HG03457 (cell line): ENCODE results near the gene FOXO3.

ENCODE experiments used
- ATAC-seq: cut with Tn5 transposase; IDR thresholded peaks from one replicate; pipeline ENCODE4 v1.9.1; 2021; ENCODE audit warnings: moderate number of reproducible peaks; ENCODE audit not compliant: unreplicated experiment

Gene FOXO3

DNA sequence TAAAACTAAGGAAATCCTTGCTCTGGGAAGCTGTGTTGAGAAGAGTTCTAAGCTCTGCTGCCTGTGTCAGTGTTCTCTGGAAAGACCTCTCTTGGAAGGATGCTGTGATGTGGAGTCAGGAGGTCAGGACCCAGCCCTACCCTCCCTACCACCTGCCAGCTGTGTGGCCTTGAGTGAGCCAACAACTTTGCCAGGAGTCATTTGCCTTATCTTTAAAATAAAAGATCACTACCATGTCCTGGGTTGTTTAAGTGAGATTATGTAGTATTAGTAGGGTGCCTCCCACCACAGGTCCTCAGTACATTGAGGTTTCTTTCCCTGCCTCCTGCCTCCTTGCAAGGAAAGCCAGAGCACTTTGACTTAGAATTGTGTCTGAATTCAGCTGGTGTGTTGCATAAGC lies 64.9 kb downstream of the FOXO3 start:
- no peak for ATAC-seq

DNA sequence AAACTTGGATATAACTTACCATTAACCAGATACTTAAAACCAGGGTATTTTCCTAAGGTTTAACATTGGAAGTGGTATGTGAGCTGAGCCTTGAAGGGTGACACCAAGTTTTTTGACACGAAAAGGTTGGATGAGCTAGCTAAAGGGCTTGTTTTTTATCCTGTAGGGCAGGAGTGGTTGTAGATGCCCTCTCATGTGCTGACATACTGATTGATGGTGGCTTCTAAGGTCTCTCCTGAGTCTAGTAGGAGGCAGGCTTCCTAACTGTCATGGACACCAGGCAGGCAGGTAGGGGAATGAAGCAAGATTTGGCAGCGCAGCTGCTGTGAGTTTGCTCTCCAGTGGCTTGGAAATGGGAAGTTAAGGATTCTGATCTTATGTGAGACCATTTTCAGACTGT lies 66.1 kb downstream of the FOXO3 start:
- ATAC-seq = no peak

DNA sequence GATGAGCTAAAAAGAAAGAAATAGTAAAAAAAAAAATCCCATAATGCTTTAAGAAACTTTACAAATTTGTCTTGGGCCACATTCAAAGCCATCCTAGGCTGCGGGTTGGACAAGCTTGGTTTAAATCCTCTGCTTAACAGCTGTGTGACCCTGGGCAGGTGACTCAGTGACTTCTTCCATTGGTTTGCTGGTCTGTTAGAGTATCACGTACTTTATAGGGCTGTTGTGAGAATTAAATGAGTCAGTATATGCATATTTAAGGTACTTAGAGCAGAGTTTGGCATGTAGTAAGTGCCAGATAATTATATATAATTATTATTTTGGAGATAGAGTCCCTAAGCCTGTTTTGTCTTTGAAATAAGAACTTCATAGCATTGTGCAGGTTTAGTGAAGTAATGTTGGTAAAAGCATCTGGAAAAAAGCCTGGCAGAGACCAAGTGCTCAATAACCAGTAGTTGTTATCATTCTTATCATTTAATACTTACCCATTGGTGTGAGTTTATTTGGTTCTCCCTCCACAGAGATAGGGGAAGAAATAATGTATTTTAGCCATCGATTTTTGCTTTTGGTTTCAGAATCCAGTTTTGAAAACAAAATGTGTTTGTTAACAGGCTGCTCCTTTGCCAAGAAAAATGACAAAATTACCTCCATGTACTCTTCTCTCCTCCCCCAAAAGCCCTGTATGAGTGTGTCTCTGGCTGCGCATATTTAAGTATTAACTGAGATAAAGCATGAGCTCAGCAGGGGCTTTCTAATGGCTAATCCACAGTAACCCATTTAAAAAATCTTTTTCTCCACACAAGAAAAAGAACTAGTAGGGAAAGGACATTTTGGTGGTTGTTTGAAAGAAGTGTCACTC lies 67.2 kb downstream of the FOXO3 start:
- ATAC-seq = no peak

DNA sequence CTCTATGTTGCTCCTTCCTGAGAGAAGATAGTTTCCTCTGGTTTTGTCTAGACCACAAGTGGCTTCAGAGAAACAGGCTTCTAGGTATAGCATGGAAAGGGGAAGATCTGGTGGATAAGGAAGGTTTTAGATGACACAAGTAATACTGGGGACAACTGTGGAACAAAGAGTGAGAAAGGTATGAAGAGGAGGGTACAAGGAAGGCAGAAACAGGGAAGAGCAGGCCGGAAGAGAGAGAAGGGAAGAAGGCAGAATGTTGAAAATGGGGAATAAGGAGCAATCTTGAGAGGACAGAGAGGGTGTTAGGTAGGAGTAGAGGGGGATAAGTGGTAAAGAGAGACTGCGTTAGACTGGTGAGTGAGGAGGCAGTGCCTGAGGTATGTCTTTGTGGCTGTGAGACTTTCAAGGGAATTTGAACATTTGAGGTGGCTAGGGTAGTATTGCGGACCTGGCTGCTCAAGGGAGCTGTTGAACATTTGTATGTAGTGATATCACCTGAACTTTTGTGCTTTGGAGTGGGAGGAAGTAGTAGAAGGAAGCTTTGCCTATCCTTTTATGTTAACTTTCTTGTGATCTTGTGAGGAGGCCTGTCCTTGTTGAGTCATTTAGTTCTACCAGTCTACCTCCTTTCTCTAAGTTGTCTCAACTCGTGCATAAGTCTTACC lies 69.5 kb downstream of the FOXO3 start:
- no peak for ATAC-seq

DNA sequence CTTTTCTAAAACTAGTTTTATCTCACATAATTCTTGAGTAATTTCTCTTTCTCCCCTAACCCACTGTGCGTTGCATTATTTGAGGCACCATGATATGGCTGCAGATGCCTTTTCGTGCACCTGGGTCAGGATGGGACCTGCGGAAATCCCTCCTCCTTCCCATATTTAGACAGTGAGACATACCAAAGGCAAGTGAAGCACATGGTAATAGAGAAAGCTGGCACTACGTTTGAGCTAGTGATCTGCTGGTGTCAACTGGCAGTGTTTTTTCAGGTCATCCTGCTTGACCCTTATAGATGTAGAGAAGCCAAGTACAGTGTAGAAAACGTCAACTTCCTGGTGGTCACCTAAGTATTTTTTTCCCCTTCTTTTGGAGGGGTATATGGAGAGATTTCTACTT lies 71.7 kb downstream of the FOXO3 start:
- ATAC-seq = no peak

DNA sequence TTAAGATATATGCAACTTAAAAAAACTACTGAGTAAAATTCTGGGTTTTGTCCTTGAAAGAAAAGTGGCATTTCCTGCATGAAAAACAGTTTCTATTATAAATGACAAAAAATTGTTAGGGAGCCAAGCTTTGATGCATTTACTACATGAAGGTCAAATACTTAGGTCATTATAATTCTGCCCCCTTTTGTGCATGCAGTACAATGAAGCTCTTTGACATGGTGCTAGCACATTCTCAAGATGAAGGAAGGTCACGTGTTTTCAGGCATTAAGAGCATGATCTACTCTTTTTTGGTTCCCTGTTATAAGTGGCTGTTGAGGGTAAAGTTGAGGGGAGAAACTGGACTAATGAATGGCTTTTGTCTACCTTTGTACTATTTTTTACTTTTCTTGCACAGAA lies 72.7 kb downstream of the FOXO3 start:
- no peak for ATAC-seq

DNA sequence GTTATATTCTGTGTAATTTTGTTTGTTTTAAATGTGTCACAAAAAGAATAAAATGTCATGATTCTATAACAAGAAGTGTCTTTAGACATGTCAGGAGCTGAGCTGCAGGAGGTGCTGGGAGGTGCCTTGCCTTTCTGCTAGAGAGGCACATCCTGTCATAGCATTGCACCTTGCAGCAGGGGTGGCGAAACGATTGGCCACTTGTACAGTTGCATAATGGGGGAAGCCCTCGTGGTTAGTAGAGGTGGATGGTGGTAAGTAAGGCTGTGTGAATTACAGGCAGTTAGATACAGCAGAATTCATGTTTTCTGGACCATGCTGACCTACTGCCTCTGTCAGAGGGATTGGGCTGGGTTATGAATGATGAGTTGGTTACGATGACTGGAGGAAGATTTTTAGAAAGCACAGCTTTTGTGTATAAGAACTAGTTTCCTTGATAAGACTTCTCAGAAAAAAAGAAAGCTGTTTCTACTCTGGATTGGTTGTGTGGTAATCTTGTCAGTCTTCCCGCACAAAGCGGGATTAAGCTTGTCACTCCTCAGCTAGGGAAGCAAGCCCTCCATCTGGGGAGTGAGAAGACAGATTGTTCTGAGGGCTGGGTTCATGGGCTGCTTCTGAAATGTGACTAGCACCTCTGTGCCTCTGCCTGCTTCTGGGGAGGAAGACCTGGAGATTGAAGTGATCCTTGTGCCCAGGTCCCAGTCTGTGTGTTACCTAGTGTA lies 74.9 kb downstream of the FOXO3 start:
- ATAC-seq = no peak

DNA sequence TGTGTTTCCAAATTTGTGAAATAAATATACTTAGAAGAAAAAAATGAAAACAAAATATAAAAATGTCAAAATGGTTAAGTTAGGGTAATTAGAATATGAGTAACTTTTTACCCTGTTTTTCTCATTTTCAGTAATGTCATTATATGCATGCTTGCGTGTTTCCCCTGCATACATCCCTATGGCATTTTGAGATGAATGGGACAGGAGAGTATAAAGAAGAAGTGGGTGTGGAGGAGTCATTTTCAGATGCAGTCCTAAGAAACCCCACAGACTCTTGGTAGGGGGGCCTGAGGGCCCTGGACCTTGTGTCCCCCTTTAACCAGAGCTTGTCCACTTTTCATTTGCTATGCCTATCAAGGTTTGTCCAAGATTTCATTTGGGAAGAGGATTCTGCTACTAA lies 77.2 kb downstream of the FOXO3 start:
- no peak for ATAC-seq

DNA sequence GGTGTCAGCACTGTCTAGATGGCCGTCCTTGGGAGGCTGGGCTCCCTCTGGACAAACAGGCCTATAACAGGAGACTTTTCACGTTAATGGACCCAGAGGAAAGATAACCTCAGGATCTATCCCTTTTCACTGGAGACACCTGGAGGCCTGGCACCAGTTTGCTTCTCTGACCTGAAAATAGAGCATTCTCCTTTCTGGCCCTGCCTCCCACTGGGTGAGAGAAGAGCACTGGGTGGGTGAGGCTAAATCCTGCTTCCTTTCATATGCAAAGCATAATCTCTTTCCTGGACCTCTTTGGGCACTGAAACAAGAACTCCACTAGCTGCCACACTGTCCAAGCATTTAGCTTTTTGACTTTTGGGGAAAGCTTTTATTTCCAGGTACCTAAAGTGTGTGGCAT lies 78.3 kb downstream of the FOXO3 start:
- no peak for ATAC-seq

DNA sequence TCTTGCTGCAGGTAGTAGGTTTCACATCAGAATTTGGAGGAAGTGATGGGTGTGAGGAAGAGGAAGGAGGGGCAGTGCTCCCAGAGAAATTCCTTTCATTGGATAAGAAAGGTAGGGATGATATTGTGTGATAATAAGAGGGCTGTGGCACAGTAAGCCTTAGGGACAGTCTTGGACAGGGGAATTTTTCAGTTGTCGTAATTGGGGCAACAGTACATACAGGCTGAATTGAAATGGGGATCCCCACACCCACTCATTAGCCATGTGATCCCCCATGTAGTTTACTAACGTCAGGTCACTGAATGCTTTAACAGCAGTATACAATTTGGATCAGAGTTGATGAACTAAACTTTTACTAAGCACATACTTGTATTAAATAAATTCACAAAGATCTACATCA lies 79.4 kb downstream of the FOXO3 start:
- no peak for ATAC-seq

DNA sequence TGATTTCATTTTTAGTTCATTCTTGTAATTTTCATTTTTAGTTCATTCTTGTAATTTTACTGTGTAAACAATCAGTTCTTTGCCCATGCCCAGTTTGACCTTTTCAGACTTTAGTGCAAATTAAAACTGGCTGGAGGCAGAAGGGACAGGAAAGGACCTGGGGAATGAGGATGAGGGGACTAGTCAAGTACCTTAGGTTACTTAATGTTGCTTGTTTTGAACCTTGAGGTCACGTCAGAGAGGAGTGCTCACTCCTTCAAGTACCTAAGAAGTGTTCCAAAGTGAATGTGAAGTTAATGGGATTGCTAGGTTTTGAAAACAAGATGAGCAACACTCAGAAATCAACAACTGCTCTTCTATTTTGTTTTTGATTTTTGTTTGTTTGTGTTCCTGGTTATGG lies 82.5 kb downstream of the FOXO3 start:
- no peak for ATAC-seq

DNA sequence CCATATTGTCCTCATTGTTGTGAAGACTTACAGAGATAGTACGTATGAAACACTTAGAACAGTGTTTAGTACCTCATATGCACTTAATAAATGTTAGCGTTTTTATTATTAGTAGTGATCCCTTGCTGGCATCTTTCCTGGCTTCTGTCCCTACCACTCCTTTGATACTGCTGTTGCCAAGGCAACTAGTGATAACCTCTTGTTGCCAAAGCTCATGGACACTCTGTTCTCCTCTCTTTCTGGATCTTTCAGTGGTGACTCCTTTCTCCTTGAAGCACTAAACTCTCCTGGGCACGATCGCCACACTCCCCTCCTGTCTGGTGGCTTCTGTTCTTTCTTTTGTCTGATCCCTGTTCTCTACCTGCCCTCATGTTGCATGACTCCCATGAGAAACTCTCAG lies 83.5 kb downstream of the FOXO3 start:
- no peak for ATAC-seq

DNA sequence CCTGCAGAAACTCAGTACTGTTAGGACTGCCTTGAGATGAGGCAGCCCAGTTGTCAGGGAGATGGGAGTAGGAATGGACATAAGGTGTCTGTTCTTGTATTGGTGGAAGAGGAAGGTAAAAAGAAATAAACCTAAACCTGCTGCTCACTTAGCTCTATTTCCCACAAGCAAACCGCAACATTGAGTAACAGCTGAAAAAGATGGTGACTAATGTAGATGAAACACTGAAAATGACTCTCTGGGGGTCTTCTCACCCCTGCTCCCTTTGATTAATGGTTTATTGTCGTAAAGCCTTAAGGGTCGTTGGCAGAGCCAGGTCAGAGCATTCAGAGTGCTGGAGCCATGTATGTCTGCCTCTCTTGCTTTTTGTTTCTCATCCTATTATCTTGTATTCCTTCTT lies 87.5 kb downstream of the FOXO3 start:
- ATAC-seq = no peak

DNA sequence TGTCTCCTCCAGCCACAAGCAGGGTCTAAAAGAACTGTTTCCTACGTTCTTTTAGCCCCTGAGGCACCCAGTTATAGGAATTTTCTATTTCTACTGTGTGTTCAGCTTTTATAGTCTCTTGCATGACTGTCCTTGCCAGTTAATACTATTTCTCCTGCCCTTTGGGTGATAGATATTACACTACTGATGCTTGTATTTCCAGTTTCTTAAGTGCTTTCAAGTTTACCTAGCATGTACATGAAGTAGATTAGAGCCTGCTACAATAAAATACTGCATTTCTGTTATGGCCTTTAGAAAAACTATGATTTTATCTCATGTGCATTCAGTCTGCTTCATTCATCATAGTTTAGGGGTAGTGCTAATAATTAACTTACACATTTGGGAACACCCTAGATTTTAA lies 89.6 kb downstream of the FOXO3 start:
- ATAC-seq = no peak

DNA sequence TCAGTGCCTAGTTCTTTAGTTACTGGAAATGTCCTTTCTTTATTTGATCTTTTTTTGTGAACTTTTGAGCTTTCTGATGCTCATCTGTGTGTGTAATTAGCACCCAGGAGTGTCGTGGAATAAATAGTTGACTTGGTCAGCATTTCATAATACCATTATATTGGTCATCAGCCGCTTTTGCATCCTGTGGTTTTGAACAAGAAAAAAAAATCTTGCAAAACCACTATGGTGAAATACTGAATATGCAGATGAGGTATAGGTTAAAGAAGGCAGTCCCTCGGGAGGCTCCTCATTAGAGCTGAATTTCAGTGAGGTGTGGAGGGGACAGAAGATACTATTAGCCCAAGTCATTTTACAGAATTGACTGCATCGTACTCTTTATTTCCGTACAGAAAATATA lies 90.1 kb downstream of the FOXO3 start:
- ATAC-seq = no peak

DNA sequence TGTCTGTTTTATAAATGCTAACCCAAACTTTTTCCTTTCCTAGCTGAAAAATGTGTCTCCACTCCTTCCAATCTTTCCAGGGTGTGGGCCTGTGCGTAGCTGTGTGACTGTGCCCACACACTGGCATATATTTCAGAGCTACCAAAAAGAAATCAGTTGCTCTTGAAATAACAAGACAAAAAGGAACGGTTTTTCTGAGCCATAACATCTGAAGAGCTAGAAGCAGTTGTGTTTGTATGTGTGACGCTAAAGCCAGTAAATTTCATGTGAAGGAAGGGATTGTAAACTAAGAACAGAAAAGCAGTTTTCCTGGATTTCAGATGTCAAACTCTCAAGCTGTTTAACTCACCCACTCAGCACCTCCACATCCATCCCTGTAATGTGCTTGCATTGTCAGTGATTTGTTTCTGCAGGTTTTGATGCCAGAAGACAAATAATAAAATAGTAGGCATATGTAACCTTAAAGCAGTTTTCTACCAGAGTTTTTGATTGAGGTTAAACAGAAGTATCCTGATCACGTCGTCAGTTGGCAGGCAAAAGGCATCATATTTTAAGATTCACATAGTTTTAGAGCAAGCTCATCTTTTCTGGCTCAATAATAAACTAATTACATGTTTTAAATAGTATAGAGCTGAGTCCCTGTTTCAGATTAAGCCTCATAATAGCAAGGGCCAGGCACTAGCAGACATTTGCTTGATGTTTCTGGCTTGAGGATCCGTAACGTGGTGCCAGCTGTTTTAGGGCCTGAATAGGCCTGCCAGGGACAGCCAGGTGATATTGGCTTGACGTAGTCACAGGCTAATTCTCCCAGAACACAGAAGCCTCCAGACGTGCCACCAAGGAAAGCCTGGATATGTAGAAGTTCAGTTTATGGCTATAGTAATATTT lies 90.9 kb downstream of the FOXO3 start:
- no peak for ATAC-seq

DNA sequence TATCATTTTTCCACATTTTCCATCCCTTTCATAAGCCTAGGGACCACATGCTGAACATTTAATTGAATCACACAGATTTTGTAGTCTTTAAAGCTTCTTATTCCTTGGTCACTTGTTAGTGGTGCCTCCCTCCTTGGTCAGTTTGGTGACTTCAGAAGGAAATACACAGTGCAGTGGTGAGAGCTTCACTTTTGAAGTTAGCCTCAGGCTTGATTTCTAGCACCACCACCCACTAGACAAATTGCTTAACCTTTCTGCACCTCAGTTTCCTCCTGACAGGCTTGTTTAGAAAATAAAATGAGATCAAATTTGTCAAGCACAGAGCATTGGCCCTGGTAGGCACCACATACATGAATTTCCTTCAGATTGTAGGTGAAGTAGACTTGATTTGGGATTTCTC lies 91.7 kb downstream of the FOXO3 start:
- ATAC-seq = no peak

DNA sequence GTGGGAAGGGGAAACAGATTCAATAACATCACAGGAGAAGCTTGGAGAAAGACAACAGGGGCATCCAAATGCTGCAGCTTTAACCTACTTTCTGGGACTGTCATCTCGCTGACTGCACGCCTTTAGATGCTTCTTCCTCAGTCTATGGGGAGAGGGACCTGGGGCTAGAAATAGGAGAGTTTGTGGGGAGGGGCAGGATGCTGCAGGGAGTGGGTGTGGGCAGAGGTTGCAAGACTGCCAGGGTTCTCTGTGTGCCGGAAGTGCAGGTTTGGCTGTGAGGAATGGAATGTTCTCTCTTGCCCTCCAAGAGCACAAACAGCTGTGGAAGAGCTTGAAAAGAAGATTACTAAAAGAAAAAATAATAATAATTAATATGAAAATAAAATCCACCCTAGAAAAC lies 93.2 kb downstream of the FOXO3 start:
- no peak for ATAC-seq

DNA sequence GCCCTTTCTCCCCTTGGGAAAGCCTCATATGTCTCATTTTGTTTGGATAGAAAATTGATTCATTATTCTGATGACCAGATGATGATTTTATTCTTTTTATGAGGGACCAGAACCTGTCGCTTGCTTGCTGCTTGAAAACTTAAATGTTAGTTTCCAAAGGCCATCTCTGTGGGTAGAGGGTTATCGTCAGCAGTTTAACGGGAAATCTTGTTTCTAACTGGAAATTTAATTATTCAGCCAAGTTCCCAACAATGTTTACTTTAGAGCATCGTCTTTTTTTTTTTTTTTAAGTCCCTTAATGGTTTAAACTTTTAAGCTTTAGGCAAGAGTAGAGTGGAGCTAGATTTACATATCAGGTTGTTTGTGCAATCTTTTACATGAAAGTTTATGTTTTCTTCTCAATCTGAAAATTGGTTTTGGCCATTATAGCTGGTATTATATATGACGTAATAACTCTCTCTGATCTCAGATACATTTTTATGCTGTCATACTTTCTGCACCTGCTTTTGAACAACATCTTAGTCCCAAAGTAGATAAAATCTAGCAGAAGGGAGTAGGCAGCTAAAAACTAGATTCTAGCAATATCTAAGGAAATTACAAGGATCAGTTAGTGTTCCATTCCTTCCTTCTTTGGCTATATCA lies 93.9 kb downstream of the FOXO3 start:
- ATAC-seq = no peak

DNA sequence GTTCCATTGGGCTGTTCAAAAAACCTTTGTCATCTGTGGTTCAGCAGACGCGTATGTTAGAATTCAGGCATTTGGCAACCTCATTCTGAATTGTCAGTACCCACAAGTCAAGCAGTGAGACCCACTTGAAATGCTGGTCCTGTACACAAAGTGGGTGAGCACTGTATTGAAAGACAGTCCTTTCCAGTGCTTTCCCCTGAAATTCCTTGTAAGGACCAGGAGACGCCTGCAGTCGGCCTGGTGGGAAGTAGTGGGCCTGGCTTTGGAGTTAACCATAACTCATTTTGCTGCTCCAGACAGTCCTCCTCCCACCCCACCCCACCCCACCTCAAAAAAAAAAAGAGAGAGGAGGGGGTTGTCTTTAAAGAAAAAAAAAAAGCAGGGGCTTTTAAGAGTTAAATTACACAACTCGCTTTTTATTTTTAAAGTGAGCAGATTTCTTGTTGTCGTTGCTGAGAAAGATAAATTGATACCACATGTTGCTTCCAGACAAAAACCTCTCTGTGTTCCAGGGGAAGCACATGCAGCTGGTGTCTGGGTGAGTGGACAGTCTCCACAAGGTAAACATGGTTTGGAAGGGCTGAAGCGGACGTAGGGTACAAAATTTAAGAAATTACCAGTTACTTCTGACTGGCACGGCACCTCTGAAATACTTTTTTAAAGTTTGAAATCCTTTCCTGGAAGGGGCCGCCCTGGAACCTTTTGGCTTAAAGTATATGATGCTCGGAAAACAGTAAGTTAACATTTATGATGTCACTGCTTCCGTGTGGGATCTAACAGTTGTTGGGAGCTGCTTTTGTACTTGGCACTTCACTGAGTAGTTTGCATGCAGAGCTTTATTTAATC lies 95.3 kb downstream of the FOXO3 start:
- no peak for ATAC-seq
